H1 (cell line): ENCODE measurements around the gene HTR4. TPM values are rescaled to one million over a fixed set of nuclear protein-coding genes. Genes with fewer than 3 reads are reported as not detected.

Source experiments
- CTCF ChIA-PET: fragments of 300-600 bp; sonication (Branson Sonifier 250); formaldehyde crosslinking; loops from one replicate; lab custom pipeline; 2021; ENCODE audit not compliant: partially characterized antibody; lab: Charles Lee
- POLR2A ChIA-PET: fragments of 300-600 bp; sonication (Branson Sonifier 250); formaldehyde crosslinking; loops from one replicate; lab custom pipeline; 2021; ENCODE audit warnings: inconsistent platforms; ENCODE audit not compliant: partially characterized antibody; lab: Charles Lee
- DNase-seq, 2 experiments: peaks; one replicate each; pipeline versions ENCODE4 v3.0.0 to v3.0.0-alpha.2; 2010 to 2022; ENCODE audit warnings: low spot score in 2 of 2, low read depth in 1 of 2, mixed read lengths in 1 of 2
- FAIRE-seq: peaks from 2 replicates; lab custom pipeline; 2011; peaks lifted over from hg19 to GRCh38; lab: Jason Lieb, UNC
- H2AFZ ChIP-seq: 2 replicates; pipeline ENCODE4 v1.8.1; 2012; ENCODE audit warnings: low read length, inconsistent platforms
- H2AK5ac ChIP-seq: 2 replicates; pipeline ENCODE4 v1.6.1; 2013; ENCODE audit warnings: low read depth, low read length
- H2BK120ac ChIP-seq: replicated peaks from 2 replicates; pipeline ENCODE3; 2013; ENCODE audit warnings: low read depth, low read length, inconsistent platforms
- H2BK12ac ChIP-seq: 2 replicates; pipeline ENCODE4 v1.6.1; 2013; ENCODE audit warnings: low read depth, low read length
- H2BK15ac ChIP-seq: 2 replicates; pipeline ENCODE4 v1.6.1; 2013; ENCODE audit warnings: low read length
- H2BK20ac ChIP-seq: 2 replicates; pipeline ENCODE4 v1.6.1; 2013; ENCODE audit warnings: low read length
- H2BK5ac ChIP-seq: 2 replicates; pipeline ENCODE4 v1.6.1; 2013; ENCODE audit warnings: low read depth, low read length
- H3K14ac ChIP-seq: 2 replicates; pipeline ENCODE4 v1.6.1; 2013; ENCODE audit warnings: inconsistent platforms; ENCODE audit not compliant: insufficient read length
- H3K18ac ChIP-seq: 2 replicates; pipeline ENCODE4 v1.6.1; 2013; ENCODE audit warnings: low read length; ENCODE audit errors: extremely low read depth
- H3K23ac ChIP-seq: 2 replicates; pipeline ENCODE4 v1.6.1; 2013; ENCODE audit warnings: inconsistent platforms; ENCODE audit not compliant: insufficient read length
- H3K23me2 ChIP-seq: 2 replicates; pipeline ENCODE4 v1.6.1; 2013; ENCODE audit warnings: low read depth, low read length
- H3K27ac ChIP-seq: 2 replicates; pipeline ENCODE4 v1.6.1; 2011; ENCODE audit warnings: low read depth, low read length, inconsistent platforms
- H3K27me3 ChIP-seq, 4 experiments: replicated peaks in 1 of 4; 1 replicate in 1 of 4; 2 replicates in 3 of 4; pipeline versions ENCODE4 v1.6.1 to v1.8.1; 2011 to 2013; ENCODE audit warnings: low read length in 3 of 4, mild to moderate bottlenecking in 3 of 4, inconsistent platforms in 2 of 4, mixed read lengths in 2 of 4, moderate library complexity in 1 of 4; ENCODE audit not compliant: control insufficient read depth in 3 of 4, insufficient read depth in 3 of 4; ENCODE audit errors: extremely low read depth in 1 of 4
- H3K36me3 ChIP-seq, 4 experiments: 2 replicates each; pipeline versions ENCODE4 v1.6.1 to v1.8.1; 2011 to 2013; ENCODE audit warnings: mild to moderate bottlenecking in 4 of 4, low read length in 3 of 4, moderate library complexity in 2 of 4, control low read depth in 1 of 4, inconsistent platforms in 1 of 4; ENCODE audit not compliant: insufficient read depth in 4 of 4, control insufficient read depth in 2 of 4
- H3K4ac ChIP-seq: replicated peaks from 2 replicates; pipeline ENCODE3; 2013; ENCODE audit warnings: low read length, low read depth, mixed read lengths, inconsistent platforms; ENCODE audit not compliant: insufficient read length
- H3K4me1 ChIP-seq, 4 experiments: replicated peaks in 1 of 4; 1 replicate in 1 of 4; 2 replicates in 3 of 4; pipeline versions ENCODE4 v1.6.1 to v1.8.1; 2011 to 2013; ENCODE audit warnings: low read length in 3 of 4, inconsistent platforms in 2 of 4, mixed read lengths in 1 of 4; ENCODE audit not compliant: insufficient read depth in 4 of 4, control insufficient read depth in 3 of 4
- H3K4me2 ChIP-seq, 2 experiments: 2 replicates each; pipeline versions ENCODE4 v1.6.1 to v1.8.1; 2011 to 2013; ENCODE audit warnings: low read depth in 2 of 2, low read length in 2 of 2, control low read depth in 1 of 2, inconsistent platforms in 1 of 2, mild to moderate bottlenecking in 1 of 2; ENCODE audit not compliant: insufficient read depth in 1 of 2
- H3K4me3 ChIP-seq, 4 experiments: fragments of 200-600, 300-600 bp in 1 of 4; sonication (generic), shearing (Covaris generic), sonication (Bioruptor Twin) in 1 of 4; 2 replicates each; pipeline versions ENCODE4 v1.5.1 to v1.8.1; 2011 to 2016; ENCODE audit warnings: low read length in 4 of 4, low read depth in 3 of 4, control low read depth in 2 of 4, inconsistent platforms in 2 of 4, mild to moderate bottlenecking in 2 of 4, mixed read lengths in 1 of 4, moderate library complexity in 1 of 4; ENCODE audit not compliant: insufficient read depth in 2 of 4; ENCODE audit errors: extremely low read depth in 1 of 4
- H3K56ac ChIP-seq: replicated peaks from 2 replicates; pipeline ENCODE3; 2013; ENCODE audit warnings: low read depth, mild to moderate bottlenecking, mixed read lengths, low read length, inconsistent platforms; ENCODE audit not compliant: insufficient read length
- H3K79me1 ChIP-seq: 2 replicates; pipeline ENCODE4 v1.6.1; 2013; ENCODE audit warnings: low read depth, low read length, control low read depth
- H3K79me2 ChIP-seq, 2 experiments: 2 replicates each; pipeline versions ENCODE4 v1.6.1 to v1.8.1; 2012 to 2013; ENCODE audit warnings: low read length in 2 of 2, mild to moderate bottlenecking in 2 of 2, inconsistent platforms in 1 of 2; ENCODE audit not compliant: insufficient read depth in 2 of 2, control insufficient read depth in 1 of 2
- H3K9ac ChIP-seq, 4 experiments: replicated peaks in 1 of 4; 1 replicate in 1 of 4; 2 replicates in 3 of 4; pipeline versions ENCODE4 v1.6.1 to v1.8.1; 2011 to 2013; ENCODE audit warnings: low read depth in 3 of 4, low read length in 3 of 4, control low read depth in 2 of 4, mild to moderate bottlenecking in 2 of 4, moderate library complexity in 2 of 4, inconsistent platforms in 1 of 4; ENCODE audit errors: extremely low read depth in 1 of 4
- H3K9me3 ChIP-seq, 2 experiments: 2 replicates each; pipeline versions ENCODE4 v1.6.1 to v1.8.1; 2012 to 2013; ENCODE audit warnings: mild to moderate bottlenecking in 2 of 2, moderate library complexity in 2 of 2, control low read depth in 1 of 2, inconsistent platforms in 1 of 2, low read depth in 1 of 2, low read length in 1 of 2, mixed read lengths in 1 of 2; ENCODE audit not compliant: insufficient read depth in 2 of 2
- H4K20me1 ChIP-seq, 2 experiments: replicated peaks in 1 of 2; 2 replicates each; pipeline versions ENCODE3 to v1.8.1; 2011 to 2013; ENCODE audit warnings: inconsistent platforms in 2 of 2, low read length in 2 of 2, mild to moderate bottlenecking in 1 of 2; ENCODE audit not compliant: insufficient read depth in 2 of 2, control insufficient read depth in 1 of 2
- H4K5ac ChIP-seq: 2 replicates; pipeline ENCODE4 v1.6.1; 2013; ENCODE audit warnings: low read length, low read depth, mixed read lengths, inconsistent platforms; ENCODE audit not compliant: insufficient read length
- H4K8ac ChIP-seq: 2 replicates; pipeline ENCODE4 v1.8.0; 2013; ENCODE audit warnings: mild to moderate bottlenecking, moderate library complexity, low read length, inconsistent platforms; ENCODE audit not compliant: insufficient read depth; ENCODE audit errors: extremely low read depth
- H4K91ac ChIP-seq: replicated peaks from 2 replicates; pipeline ENCODE3; 2013; ENCODE audit warnings: low read length, mixed read lengths, inconsistent platforms; ENCODE audit not compliant: insufficient read length
- ATF3 ChIP-seq: IDR thresholded peaks from 2 replicates; pipeline ENCODE4 v1.6.1; 2011; ENCODE audit warnings: low read depth, mild to moderate bottlenecking, low read length; ENCODE audit not compliant: insufficient read depth
- CEBPB ChIP-seq: IDR thresholded peaks from 2 replicates; pipeline ENCODE4 v1.6.1; 2012; ENCODE audit warnings: low read depth, low read length
- E2F6 ChIP-seq: IDR thresholded peaks from 2 replicates; pipeline ENCODE4 v1.6.1; 2012; ENCODE audit warnings: inconsistent platforms
- FOSL1 ChIP-seq: IDR thresholded peaks from 2 replicates; pipeline ENCODE4 v1.6.1; 2011; ENCODE audit warnings: mild to moderate bottlenecking, low read depth, low read length, moderate library complexity; ENCODE audit not compliant: insufficient read depth
- HDAC6 ChIP-seq: IDR thresholded peaks from one replicate; pipeline ENCODE4 v1.7.1; 2012; ENCODE audit warnings: low read depth, mild to moderate bottlenecking, inconsistent platforms, low read length, moderate library complexity
- KDM1A ChIP-seq: fragments of 200-600, 300-600 bp; sonication (generic); IDR thresholded peaks from 2 replicates; pipeline ENCODE4 v1.7.1; 2016; ENCODE audit warnings: mild to moderate bottlenecking, low read length, borderline replicate concordance
- KDM4A ChIP-seq: IDR thresholded peaks from one replicate; pipeline ENCODE4 v1.7.1; 2012; ENCODE audit warnings: low read depth, mild to moderate bottlenecking, moderate library complexity, low read length, inconsistent platforms; ENCODE audit not compliant: severe bottlenecking
- MAFK ChIP-seq: IDR thresholded peaks from 2 replicates; pipeline ENCODE4 v1.6.1; 2012; ENCODE audit warnings: low read depth, mild to moderate bottlenecking, improper control_type of control experiment, low read length
- MAX ChIP-seq: IDR thresholded peaks from 2 replicates; pipeline ENCODE4 v1.6.1; 2012; ENCODE audit warnings: inconsistent platforms
- NRF1 ChIP-seq: IDR thresholded peaks from 2 replicates; pipeline ENCODE4 v1.6.1; 2011; ENCODE audit warnings: mild to moderate bottlenecking, low read depth, low read length, improper control_type of control experiment
- RXRA ChIP-seq: IDR thresholded peaks from 2 replicates; pipeline ENCODE4 v1.6.1; 2011; ENCODE audit warnings: low read depth, mild to moderate bottlenecking, low read length, moderate library complexity; ENCODE audit not compliant: insufficient read depth
- SUZ12 ChIP-seq: fragments of 200-600 bp; sonication (generic); IDR thresholded peaks from 2 replicates; pipeline ENCODE4 v1.6.1; 2012; ENCODE audit warnings: mild to moderate bottlenecking, inconsistent platforms, low read length, moderate library complexity, mixed read lengths
- TCF12 ChIP-seq: IDR thresholded peaks from 2 replicates; pipeline ENCODE4 v1.6.1; 2011; ENCODE audit warnings: low read depth, mild to moderate bottlenecking, low read length
- TEAD4 ChIP-seq: IDR thresholded peaks from 2 replicates; pipeline ENCODE4 v1.6.1; 2012; ENCODE audit warnings: low read depth, low read length, inconsistent platforms, mixed read lengths
- YY1 ChIP-seq: IDR thresholded peaks from 2 replicates; pipeline ENCODE4 v1.6.1; 2011; ENCODE audit warnings: low read depth, mild to moderate bottlenecking, low read length
- polyA plus RNA-seq, 7 experiments: library from polyadenylated mRNA; depleted of rRNA in 3 of 7; stranded (reverse) in 5 of 7; unstranded in 2 of 7; fragments of >200 nt in 5 of 7; fragments of 200-250 nt in 2 of 7; gene quantifications; 1 replicate in 5 of 7; 2 replicates in 1 of 7; 4 replicates in 1 of 7; pipeline versions ENCODE4 v1.2.1 to v1.2.3, GENCODE V29; 2011 to 2013; ENCODE audit warnings: missing spikeins in 2 of 7, mixed read lengths in 2 of 7
- total RNA-seq: library from RNA; stranded (reverse); fragmentation: NEBNext Ultra II Directional; extraction: Animal tissue kit (Norgen Biotek cat#: 25700); gene quantifications from 2 replicates; pipeline ENCODE4 v1.2.1, GENCODE V29; 2021

The HTR4 gene
- total and polyA plus RNA-seq, 2 of the 8 experiments (the other 6 are each of a cell fraction or from before 2014, with no cell fraction given), result not detected

- no peak for FAIRE-seq
- Histone ChIP-seq H3K9ac (no peak overlapping the region), H3K4me2 (no peak overlapping the region), H3K18ac (no peak overlapping the region), H4K8ac (no peak overlapping the region), H2BK12ac (no peak overlapping the region), H3K79me2 (no peaks in the 10 kb centered on the region), H3K27me3 (no peaks in the 10 kb centered on the region; a peak in 2 of 7 replicates), H4K5ac (no peak overlapping the region), H3K23me2 (no peaks in the 10 kb centered on the region), H3K23ac (no peak overlapping the region), H3K79me1 (no peaks in the 10 kb centered on the region), H3K4me3 (no peak overlapping the region), H2BK120ac (no peak overlapping the region), H3K4ac (no peak overlapping the region), H3K56ac (no peak overlapping the region), H2BK15ac (no peak overlapping the region), H4K91ac (no peak overlapping the region), H2AFZ (no peak overlapping the region), H2BK5ac (no peak overlapping the region), H4K20me1 (no peaks in the 10 kb centered on the region), H3K36me3 (no peaks in the 10 kb centered on the region), H2AK5ac (no peak overlapping the region), H2BK20ac (no peak overlapping the region), H3K14ac (no peak overlapping the region), H3K4me1 (no peaks in the 10 kb centered on the region), H3K9me3 (no peaks in the 10 kb centered on the region), H3K27ac (no peak overlapping the region)
- CTCF ChIA-PET, result interaction anchor here (1.2 to 3.4 kb wide), 5 partner anchors 26 to 246 kb away, joined by 3 to 27 read pairs (median 6); no protein-coding TSS in a partner anchor
- POLR2A ChIA-PET, result interaction anchor here (1.2 kb wide), 1 partner anchor 11 kb away, joined by 4 read pairs; no protein-coding TSS in a partner anchor
- DNase-seq, result no peak
- TF ChIP-seq HDAC6, result no peak
- TF ChIP-seq SUZ12, result no peak
- no peak for TF ChIP-seq TEAD4
- TF ChIP-seq RXRA, result no peak
- no peak for TF ChIP-seq KDM1A
- TF ChIP-seq TCF12, result no peak
- no peak for TF ChIP-seq FOSL1
- TF ChIP-seq YY1, result no peak
- TF ChIP-seq MAFK, result no peak
- TF ChIP-seq MAX, result no peak
- no peak for TF ChIP-seq ATF3
- TF ChIP-seq CEBPB, result no peak
- TF ChIP-seq NRF1, result no peak
- no peak for TF ChIP-seq KDM4A
- no peak for TF ChIP-seq E2F6
Measured at GRCh38 chr5:148484651-148485050, 169.7 kb downstream of the HTR4 start.
